Trophoblast cell (in vitro differentiated cells and primary cell): Measurements from ENCODE around the gene SLC24A4.

Experiments
- DNase-seq, 2 donors: peaks; one replicate each; pipeline ENCODE4 v3.0.0-alpha.2; 2016
- H2AFZ ChIP-seq: 2 replicates; pipeline ENCODE4 v1.6.1; 2013; ENCODE audit warnings: low read length, moderate library complexity, mild to moderate bottlenecking; ENCODE audit not compliant: insufficient read depth, poor library complexity
- H2AK5ac ChIP-seq: 2 replicates; pipeline ENCODE4 v1.6.1; 2013; ENCODE audit warnings: mild to moderate bottlenecking, low read length
- H2BK120ac ChIP-seq: 2 replicates; pipeline ENCODE4 v1.6.1; 2013; ENCODE audit warnings: low read length, mild to moderate bottlenecking, moderate library complexity; ENCODE audit not compliant: insufficient read depth, poor library complexity
- H2BK12ac ChIP-seq: 2 replicates; pipeline ENCODE4 v1.6.1; 2013; ENCODE audit warnings: mild to moderate bottlenecking, low read length, moderate library complexity
- H2BK5ac ChIP-seq: 2 replicates; pipeline ENCODE4 v1.6.1; 2013; ENCODE audit warnings: low read length, low read depth, moderate library complexity, mild to moderate bottlenecking; ENCODE audit not compliant: poor library complexity
- H3K14ac ChIP-seq: 2 replicates; pipeline ENCODE4 v1.6.1; 2013; ENCODE audit warnings: mild to moderate bottlenecking, low read length
- H3K18ac ChIP-seq: 2 replicates; pipeline ENCODE4 v1.6.1; 2013; ENCODE audit warnings: mild to moderate bottlenecking, low read length
- H3K23ac ChIP-seq: 2 replicates; pipeline ENCODE4 v1.6.1; 2013; ENCODE audit warnings: low read length
- H3K27ac ChIP-seq: 2 replicates; pipeline ENCODE4 v1.5.1; 2013; ENCODE audit warnings: low read depth, mild to moderate bottlenecking, inconsistent platforms, low read length, moderate library complexity
- H3K27me3 ChIP-seq: 2 replicates; pipeline ENCODE4 v1.6.1; 2013; ENCODE audit warnings: inconsistent platforms, mild to moderate bottlenecking, low read length, moderate library complexity; ENCODE audit not compliant: insufficient read depth
- H3K36me3 ChIP-seq, 2 experiments: 1 replicate in 1 of 2; 2 replicates in 1 of 2; pipeline ENCODE4 v1.6.1; 2013; ENCODE audit warnings: low read length in 2 of 2, mild to moderate bottlenecking in 2 of 2, moderate library complexity in 1 of 2; ENCODE audit not compliant: insufficient read depth in 2 of 2, control insufficient read depth in 1 of 2
- H3K4ac ChIP-seq: 2 replicates; pipeline ENCODE4 v1.6.1; 2013; ENCODE audit warnings: low read depth, mild to moderate bottlenecking, low read length, moderate library complexity
- H3K4me1 ChIP-seq, 2 experiments: 1 replicate in 1 of 2; 2 replicates in 1 of 2; pipeline ENCODE4 v1.6.1; 2013; ENCODE audit warnings: low read length in 2 of 2, mild to moderate bottlenecking in 2 of 2, moderate library complexity in 1 of 2; ENCODE audit not compliant: insufficient read depth in 2 of 2, control insufficient read depth in 1 of 2
- H3K4me2 ChIP-seq: 2 replicates; pipeline ENCODE4 v1.6.1; 2013; ENCODE audit warnings: inconsistent platforms, mild to moderate bottlenecking, low read length, moderate library complexity
- H3K4me3 ChIP-seq: 2 replicates; pipeline ENCODE4 v1.5.1; 2013; ENCODE audit warnings: mild to moderate bottlenecking, low read depth, low read length, inconsistent platforms
- H3K79me1 ChIP-seq: one replicate; pipeline ENCODE4 v1.6.1; 2013; ENCODE audit warnings: low read length
- H3K79me2 ChIP-seq: 2 replicates; pipeline ENCODE4 v1.6.1; 2013; ENCODE audit warnings: low read length, mild to moderate bottlenecking; ENCODE audit not compliant: control insufficient read depth, insufficient read depth, poor library complexity
- H3K9ac ChIP-seq: 2 replicates; pipeline ENCODE4 v1.6.1; 2013; ENCODE audit warnings: mild to moderate bottlenecking, low read length
- H3K9me3 ChIP-seq: 2 replicates; pipeline ENCODE4 v1.6.1; 2013; ENCODE audit warnings: low read depth, mild to moderate bottlenecking, control low read depth, inconsistent platforms, low read length; ENCODE audit not compliant: insufficient read depth
- H4K12ac ChIP-seq: 2 replicates; pipeline ENCODE4 v1.6.1; 2013; ENCODE audit warnings: low read depth, mild to moderate bottlenecking, low read length, moderate library complexity
- H4K8ac ChIP-seq: 2 replicates; pipeline ENCODE4 v1.6.1; 2013; ENCODE audit warnings: low read depth, mild to moderate bottlenecking, low read length, moderate library complexity
- H4K91ac ChIP-seq: one replicate; pipeline ENCODE4 v1.6.1; 2013; ENCODE audit warnings: low read depth, mild to moderate bottlenecking, low read length, moderate library complexity
- WGBS: extraction: QIAGEN DNeasy Blood & Tissue Kit; methylation state at CpG from one replicate; pipeline ENCODE4 v1.1.7; 2013; ENCODE audit warnings: missing lambda C conversion rate; ENCODE audit not compliant: insufficient read length, insufficient coverage; ENCODE audit errors: extremely low coverage; 5-methylcytosine and 5-hydroxymethylcytosine counted together

The SLC24A4 gene

GRCh38 chr14:92519246-92520101 lies 196.5 kb downstream of the SLC24A4 start:
- Histone ChIP-seq H2BK5ac (no peak overlapping the region), H3K4ac (no peak overlapping the region), H3K79me1 (peaks cover 3% of the 10 kb centered on the region), H3K18ac (no peak overlapping the region), H3K36me3 (no peaks in the 10 kb centered on the region), H4K91ac (no peak overlapping the region), H2BK120ac (no peak overlapping the region), H3K4me1 (peaks cover 0 to 5% of the 10 kb centered on the region in 2 experiments), H3K27ac (no peak overlapping the region), H4K8ac (no peak overlapping the region), H3K4me2 (no peak overlapping the region), H3K4me3 (no peak overlapping the region), H3K14ac (no peak overlapping the region), H3K27me3 (peaks cover under 1% of the 10 kb centered on the region), H3K79me2 (peaks cover 7% of the 10 kb centered on the region), H3K23ac (no peak overlapping the region), H2AK5ac (no peak overlapping the region), H3K9me3 (no peaks in the 10 kb centered on the region), H3K9ac (no peak overlapping the region), H2AFZ (no peak overlapping the region), H2BK12ac (no peak overlapping the region), H4K12ac (no peak overlapping the region)
- no CpG with 5 or more reads among the region's 20 CpGs for WGBS
- no peak for DNase-seq

DNA sequence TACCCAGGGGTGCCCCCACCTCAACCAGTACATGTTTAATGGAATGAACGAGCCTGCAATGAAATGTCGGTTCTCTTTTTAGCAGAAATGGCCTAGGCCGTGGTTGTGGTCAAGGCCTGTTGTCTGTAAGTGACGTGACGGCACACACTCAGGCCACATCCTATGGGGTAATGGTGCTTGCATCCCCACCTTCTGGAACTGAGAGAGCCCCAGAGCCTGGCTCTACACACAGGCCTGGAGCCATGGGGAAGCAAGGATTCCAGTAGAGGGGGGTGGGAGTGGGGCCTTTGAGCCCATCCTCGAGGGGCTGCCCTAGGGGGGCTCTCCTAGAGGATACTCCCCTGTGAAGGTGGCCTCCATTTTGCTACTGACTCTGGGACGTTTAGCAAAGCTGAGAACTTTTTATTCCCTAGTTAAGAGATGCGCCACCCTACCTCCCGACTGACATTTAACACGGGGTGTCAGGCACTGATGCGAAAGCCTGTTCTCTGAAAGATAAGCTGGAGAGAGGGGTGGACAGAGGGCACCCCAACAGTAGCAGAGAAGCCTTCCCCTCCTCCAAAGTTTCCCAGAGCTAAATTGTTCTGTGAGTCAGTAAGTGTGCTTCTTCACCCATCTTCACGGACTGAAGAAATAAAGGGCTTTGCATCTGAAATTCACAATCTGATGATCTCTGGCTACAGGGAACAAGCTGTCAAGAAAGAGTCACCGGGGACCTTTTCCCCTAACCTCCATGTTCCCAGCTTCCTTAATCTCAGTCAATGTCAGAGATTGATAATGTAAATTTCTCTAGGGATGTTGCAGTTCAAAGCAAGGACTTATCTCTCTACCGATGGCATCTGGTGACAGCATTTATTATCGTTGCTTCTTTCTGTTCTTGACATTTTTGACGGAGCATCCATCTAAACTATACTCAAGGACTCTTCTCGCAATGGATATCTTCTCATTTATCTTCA lies 197.4 kb downstream of the SLC24A4 start:
- no peaks in the 10 kb centered on the region for H3K79me1 ChIP-seq
- no peak overlapping the region for H4K12ac ChIP-seq
- H3K36me3 ChIP-seq = no peaks in the 10 kb centered on the region
- no peak overlapping the region for H3K4me3 ChIP-seq
- H3K23ac ChIP-seq = no peak overlapping the region
- H4K8ac ChIP-seq = no peak overlapping the region
- no peak overlapping the region for H2AFZ ChIP-seq
- no peak overlapping the region for H3K18ac ChIP-seq
- H3K79me2 ChIP-seq = peaks cover 5% of the 10 kb centered on the region
- no peaks in the 10 kb centered on the region for H3K9me3 ChIP-seq
- no peak overlapping the region for H3K4ac ChIP-seq
- no peak overlapping the region for H3K27ac ChIP-seq
- no peaks in the 10 kb centered on the region for H3K4me1 ChIP-seq
- DNase-seq = no peak
- no peak overlapping the region for H3K14ac ChIP-seq
- H3K27me3 ChIP-seq = no peaks in the 10 kb centered on the region
- no peak overlapping the region for H3K9ac ChIP-seq
- no peak overlapping the region for H3K4me2 ChIP-seq
- H2BK5ac ChIP-seq = no peak overlapping the region
- H2AK5ac ChIP-seq = no peak overlapping the region
- no peak overlapping the region for H2BK12ac ChIP-seq
- H4K91ac ChIP-seq = no peak overlapping the region
- no CpG with 5 or more reads among the region's 17 CpGs for WGBS
- no peak overlapping the region for H2BK120ac ChIP-seq

DNA sequence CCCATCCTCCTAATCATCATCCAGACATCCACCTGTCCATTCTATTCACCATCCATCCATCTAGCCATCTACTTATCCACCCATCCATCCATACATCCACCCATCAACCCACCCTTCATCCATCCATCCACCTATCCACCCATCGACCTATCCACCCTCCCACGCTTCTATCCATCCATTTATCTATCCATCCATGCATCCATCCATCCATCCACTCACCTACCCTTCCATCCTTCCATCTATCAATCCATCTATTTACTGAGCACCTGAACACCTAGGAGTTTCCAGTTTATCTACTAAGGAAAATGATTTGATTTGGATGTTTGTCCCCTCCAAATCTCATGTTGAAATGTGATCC lies 198.1 kb downstream of the SLC24A4 start:
- Histone ChIP-seq H3K4me3 (no peak overlapping the region), H4K12ac (no peak overlapping the region)

DNA sequence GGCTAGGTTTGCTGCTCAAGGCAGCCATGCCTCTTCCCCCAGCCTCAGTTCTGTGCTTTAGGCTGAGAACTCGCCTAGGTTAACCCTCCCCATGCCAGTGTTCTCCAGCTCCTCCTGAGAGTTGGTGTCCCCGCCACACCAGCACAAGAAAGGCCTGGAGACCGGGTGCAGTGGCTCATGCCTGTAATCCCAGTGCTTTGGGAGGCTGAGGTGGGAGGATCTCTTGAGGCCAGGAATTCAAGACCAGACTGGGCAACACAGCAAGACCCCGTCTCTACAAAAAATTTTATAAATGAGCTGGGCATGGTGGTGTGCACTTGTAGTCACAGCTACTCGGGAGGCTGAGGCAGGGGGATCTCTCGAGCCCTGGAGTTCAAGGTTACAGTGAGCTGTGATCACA lies 200.8 kb downstream of the SLC24A4 start:
- Histone ChIP-seq H2AK5ac (no peak overlapping the region), H3K79me1 (no peaks in the 10 kb centered on the region), H2AFZ (no peak overlapping the region), H2BK5ac (no peak overlapping the region), H2BK120ac (no peak overlapping the region), H3K14ac (no peak overlapping the region), H3K27me3 (no peaks in the 10 kb centered on the region), H3K9ac (no peak overlapping the region), H3K4ac (no peak overlapping the region), H3K79me2 (peaks cover 2% of the 10 kb centered on the region), H3K4me3 (no peak overlapping the region), H3K23ac (no peak overlapping the region), H3K9me3 (peaks cover 1% of the 10 kb centered on the region), H3K27ac (no peak overlapping the region), H2BK12ac (no peak overlapping the region), H3K18ac (no peak overlapping the region), H4K91ac (no peak overlapping the region), H3K4me2 (no peak overlapping the region), H3K4me1 (no peaks in the 10 kb centered on the region), H4K8ac (no peak overlapping the region), H4K12ac (no peak overlapping the region), H3K36me3 (no peaks in the 10 kb centered on the region)
- WGBS = no CpG with 5 or more reads among the region's 6 CpGs
- DNase-seq = no peak

More for the DNA sequence above, 198.1 kb downstream of the SLC24A4 start:
- Histone ChIP-seq H3K4me1 (no peaks in the 10 kb centered on the region), H3K79me1 (no peaks in the 10 kb centered on the region), H4K8ac (no peak overlapping the region), H3K4ac (no peak overlapping the region), H3K9ac (no peak overlapping the region), H3K27me3 (no peaks in the 10 kb centered on the region), H3K36me3 (no peaks in the 10 kb centered on the region), H2AFZ (no peak overlapping the region), H3K14ac (no peak overlapping the region), H2BK120ac (no peak overlapping the region), H3K18ac (no peak overlapping the region), H3K4me2 (no peak overlapping the region), H2BK12ac (no peak overlapping the region), H3K23ac (no peak overlapping the region), H3K27ac (no peak overlapping the region), H3K9me3 (peaks cover 1% of the 10 kb centered on the region), H3K79me2 (peaks cover 4% of the 10 kb centered on the region), H2BK5ac (no peak overlapping the region), H2AK5ac (no peak overlapping the region), H4K91ac (no peak overlapping the region)
- no peak for DNase-seq
- WGBS = 100% methylated on average over 2 of the region's 2 CpGs
